Tibial nerve (tissue), 4 donors: ENCODE data around the gene DNMT3B. TPM values are rescaled to one million over a fixed set of nuclear protein-coding genes. Genes with fewer than 3 reads are reported as not detected.

Experiments used
- DNase-seq, 2 donors: peaks; one replicate each; pipeline ENCODE4 v3.0.0-alpha.2; 2019; ENCODE audit warnings: low spot score in 2 of 2
- H3K27ac ChIP-seq, 4 donors: fragments of 200-600 bp; sonication (generic) in 3 of 4; one replicate each; pipeline ENCODE4 v1.5.1; 2017 to 2019; ENCODE audit warnings: mild to moderate bottlenecking in 1 of 4
- H3K27me3 ChIP-seq, 2 donors: fragments of 200-600 bp; sonication (generic) in 1 of 2; one replicate each; pipeline versions ENCODE4 v1.5.1 to v1.6.0; 2017 to 2019
- H3K36me3 ChIP-seq, 3 donors: fragments of 200-600 bp; sonication (generic); one replicate each; pipeline ENCODE4 v1.5.1; 2018 to 2019
- H3K4me1 ChIP-seq, 4 donors: fragments of 200-600 bp; sonication (generic) in 3 of 4; one replicate each; pipeline ENCODE4 v1.5.1; 2017 to 2019
- H3K4me3 ChIP-seq, 4 donors: fragments of 200-600 bp; sonication (generic) in 3 of 4; one replicate each; pipeline ENCODE4 v1.5.1; 2017 to 2019; ENCODE audit warnings: mild to moderate bottlenecking in 1 of 4, moderate library complexity in 1 of 4
- H3K9me3 ChIP-seq, 4 donors: fragments of 200-600 bp; sonication (generic) in 3 of 4; one replicate each; pipeline ENCODE4 v1.5.1; 2017 to 2019
- CTCF ChIP-seq, 5 experiments: fragments of 200-600 bp in 3 of 5; fragments of 450-650 bp in 2 of 5; sonication (generic) in 3 of 5; IDR thresholded peaks; one replicate each; pipeline ENCODE4 v1.5.1; 2016 to 2019; ENCODE audit warnings: antibody characterized with exemption in 5 of 5, mild to moderate bottlenecking in 3 of 5, moderate library complexity in 2 of 5
- EP300 ChIP-seq, 2 donors: sonication (generic); formaldehyde crosslinking; IDR thresholded peaks; one replicate each; pipeline ENCODE4 v1.6.1; 2017; ENCODE audit warnings: antibody characterized with exemption in 2 of 2, mild to moderate bottlenecking in 1 of 2
- POLR2A ChIP-seq, 2 donors: fragments of 450-650 bp; IDR thresholded peaks; one replicate each; pipeline ENCODE4 v1.6.1; 2017; ENCODE audit warnings: antibody characterized with exemption in 2 of 2, mild to moderate bottlenecking in 2 of 2, moderate library complexity in 2 of 2
- WGBS, 2 donors: methylation state at CpG; one replicate each; pipeline ENCODE4 v1.1.5; 2018; 5-methylcytosine and 5-hydroxymethylcytosine counted together
- total RNA-seq, 4 donors: library from RNA; depleted of rRNA; stranded (reverse); fragments of >200 nt; gene quantifications; one replicate each; pipeline ENCODE4 v1.1.0, GENCODE V29; 2016

DNMT3B gene
- total RNA-seq, 4 donors from 2014 or later = 1.0 to 1.5 (median 1.3) TPM

DNA sequence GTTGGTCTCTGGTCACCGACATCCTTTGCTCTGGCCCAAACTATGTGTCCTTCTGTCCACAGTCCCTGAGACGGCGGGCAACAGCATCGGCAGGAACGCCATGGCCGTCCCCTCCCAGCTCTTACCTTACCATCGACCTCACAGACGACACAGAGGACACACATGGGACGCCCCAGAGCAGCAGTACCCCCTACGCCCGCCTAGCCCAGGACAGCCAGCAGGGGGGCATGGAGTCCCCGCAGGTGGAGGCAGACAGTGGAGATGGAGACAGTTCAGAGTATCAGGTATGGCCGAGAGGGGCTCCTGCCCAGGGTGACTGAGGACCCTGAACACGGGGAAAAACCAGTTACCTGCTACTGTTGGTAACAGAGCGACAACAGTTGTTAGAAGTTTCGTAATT lies 25.0 kb downstream of the DNMT3B start:
- Histone ChIP-seq H3K4me3 (no peak overlapping the region), H3K9me3 (no peaks in the 10 kb centered on the region), H3K27me3 (no peaks in the 10 kb centered on the region), H3K4me1 (peaks cover 0 to 7% (median 1%) of the 10 kb centered on the region in 4 donors), H3K27ac (no peak overlapping the region), H3K36me3 (peaks cover 0 to 51% (median 0%) of the 10 kb centered on the region in 3 donors)
- TF ChIP-seq POLR2A (IDR thresholded peaks at IDR 0.05) = no peak
- no peak for TF ChIP-seq CTCF (IDR thresholded peaks at IDR 0.05)
- no peak for TF ChIP-seq EP300 (IDR thresholded peaks at IDR 0.05)
- 91% methylated on average over 16 of the region's 16 CpGs for WGBS, 2 donors
- DNase-seq = no peak

GRCh38 chr20:32789896-32790750 lies 27.9 kb downstream of the DNMT3B start:
- Histone ChIP-seq H3K4me1 (peaks cover 0 to 22% (median 7%) of the 10 kb centered on the region in 4 donors), H3K36me3 (peaks cover 0 to 39% (median 0%) of the 10 kb centered on the region in 3 donors), H3K27me3 (no peaks in the 10 kb centered on the region), H3K4me3 (no peak overlapping the region), H3K27ac (no peak overlapping the region), H3K9me3 (no peaks in the 10 kb centered on the region)
- TF ChIP-seq EP300 (IDR thresholded peaks at IDR 0.05) = peak in 1 of 2 donors; percentile 18
- peak; percentile 89 to 100 (median 98) for TF ChIP-seq CTCF (IDR thresholded peaks at IDR 0.05)
- no peak for TF ChIP-seq POLR2A (IDR thresholded peaks at IDR 0.05)
- DNase-seq = peak; percentile 58 to 76
- 66 to 78% methylated on average over 6 of the region's 6 CpGs for WGBS, 2 donors

- Histone ChIP-seq H3K36me3 (peaks cover 0 to 33% (median 0%) of the 10 kb centered on the region in 3 donors), H3K9me3 (no peaks in the 10 kb centered on the region), H3K4me3 (no peak overlapping the region), H3K27me3 (no peaks in the 10 kb centered on the region), H3K4me1 (peaks cover 0 to 22% (median 7%) of the 10 kb centered on the region in 4 donors), H3K27ac (no peak overlapping the region)
- no peak for TF ChIP-seq CTCF (IDR thresholded peaks at IDR 0.05)
- TF ChIP-seq EP300 (IDR thresholded peaks at IDR 0.05) = no peak
- no peak for TF ChIP-seq POLR2A (IDR thresholded peaks at IDR 0.05)
- 80 to 89% methylated on average over 3 of the region's 3 CpGs for whole genome bisulfite sequencing, 2 donors
- DNase-seq = no peak
These were observed 28.5 kb downstream of the DNMT3B start for GRCh38 chr20:32790751-32791057.

- Histone ChIP-seq H3K27ac (peak overlapping the region in 3 of 4 donors; percentile 17 to 42 (median 40)), H3K36me3 (peaks cover 0 to 23% (median 0%) of the 10 kb centered on the region in 3 donors), H3K27me3 (no peaks in the 10 kb centered on the region), H3K9me3 (no peaks in the 10 kb centered on the region), H3K4me3 (no peak overlapping the region), H3K4me1 (peaks cover 0 to 22% (median 7%) of the 10 kb centered on the region in 4 donors)
- TF ChIP-seq POLR2A (IDR thresholded peaks at IDR 0.05) (no peak), CTCF (IDR thresholded peaks at IDR 0.05) (no peak), EP300 (IDR thresholded peaks at IDR 0.05) (no peak)
- 31 to 49% methylated on average over 2 to 3 of the region's 3 CpGs for WGBS, 2 donors
- no peak for DNase-seq
These were observed 30.1 kb downstream of the DNMT3B start for GRCh38 chr20:32792316-32792715.

- Histone ChIP-seq H3K4me3 (no peak overlapping the region), H3K27me3 (no peaks in the 10 kb centered on the region), H3K9me3 (no peaks in the 10 kb centered on the region), H3K4me1 (peaks cover 0 to 22% (median 7%) of the 10 kb centered on the region in 4 donors), H3K36me3 (peaks cover 0 to 23% (median 0%) of the 10 kb centered on the region in 3 donors), H3K27ac (peak overlapping the region in 3 of 4 donors; percentile 17 to 42 (median 40))
- 60 to 64% methylated on average over 13 of the region's 13 CpGs for WGBS, 2 donors
- TF ChIP-seq EP300 (IDR thresholded peaks at IDR 0.05) (no peak), POLR2A (IDR thresholded peaks at IDR 0.05) (no peak), CTCF (IDR thresholded peaks at IDR 0.05) (no peak)
- no peak for DNase-seq
These were observed 30.7 kb downstream of the DNMT3B start for GRCh38 chr20:32792731-32793458.
